DMS 273 (cell line): ENCODE results near the gene SPDYA.
"Not testable (repeated sequence)": the region's sequence is repeated elsewhere in the genome, so short reads cannot be mapped to it uniquely, and the experiment has no call there.

ENCODE experiments used
- DNase-seq: peaks from one replicate; lab custom pipeline; 2025; ENCODE audit not compliant: unreplicated experiment; lab: John Stamatoyannopoulos, UW

Gene SPDYA

GRCh38 chr2:28810384-28811285 lies at the start of gene SPDYA:
Gene SPDYA (plus strand): TSS chr2:28810834. CDS start chr2:28816015, 5,181 bp downstream.
- peak; percentile 93 for DNase-seq

GRCh38 chr2:28761420-28761819 lies 49.2 kb upstream of the SPDYA start:
- no peak for DNase-seq

DNA sequence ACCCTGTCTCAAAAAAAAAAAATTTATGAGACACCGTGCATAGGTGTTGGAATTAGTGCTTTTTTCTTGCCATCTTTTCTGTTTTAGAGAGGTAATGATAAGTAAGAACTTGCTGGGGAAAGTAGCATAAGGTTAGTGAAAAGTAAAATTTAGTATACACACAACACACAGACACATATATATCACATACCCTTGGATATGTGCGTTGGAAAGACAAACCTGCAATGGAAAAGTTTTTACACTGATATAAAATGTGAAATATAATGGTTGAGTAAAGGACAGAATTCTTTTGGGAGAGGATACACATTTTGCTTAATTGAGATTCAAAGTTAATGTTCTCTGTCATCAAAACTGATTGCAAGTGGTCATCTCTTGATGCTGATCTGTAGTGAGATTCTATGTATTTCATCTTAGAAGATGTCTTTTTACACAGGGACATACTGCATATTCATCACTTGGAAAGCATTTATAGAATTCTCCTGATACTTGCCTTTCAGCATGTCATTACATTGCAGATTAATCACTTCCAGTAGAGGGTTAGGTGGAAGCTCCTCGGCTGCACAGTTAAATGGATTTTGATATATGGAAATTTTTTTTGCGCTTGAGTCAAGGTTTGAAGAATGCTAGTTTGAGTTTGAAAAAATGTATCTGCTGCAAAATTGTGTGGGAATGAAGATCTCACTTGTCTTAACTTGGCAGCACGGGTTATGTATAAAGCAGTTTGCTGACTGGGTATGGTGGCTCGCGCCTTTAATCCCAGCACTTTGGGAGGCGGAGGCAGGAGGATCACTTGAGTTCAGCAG lies 45.5 kb upstream of the SPDYA start:
- no peak for DNase-seq

DNA sequence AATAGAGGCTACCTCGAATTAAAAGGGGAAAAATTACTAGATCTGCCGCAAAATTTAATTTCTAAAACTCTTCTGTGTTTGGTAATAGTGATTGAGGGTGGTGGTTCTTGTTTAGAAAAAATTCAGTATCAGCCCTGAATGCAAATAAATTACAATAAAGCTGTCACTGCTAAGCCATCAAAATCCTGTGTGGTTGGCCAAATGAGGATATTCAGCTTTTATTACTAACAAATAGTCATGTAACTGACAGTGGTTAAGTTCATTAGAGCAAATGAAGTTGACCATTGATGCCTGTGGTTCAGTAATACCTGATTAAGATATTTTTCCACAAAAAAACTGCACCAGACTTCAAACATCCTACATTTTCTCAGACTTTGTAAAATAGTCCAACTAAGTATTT lies 44.6 kb upstream of the SPDYA start:
- no peak for DNase-seq

DNA sequence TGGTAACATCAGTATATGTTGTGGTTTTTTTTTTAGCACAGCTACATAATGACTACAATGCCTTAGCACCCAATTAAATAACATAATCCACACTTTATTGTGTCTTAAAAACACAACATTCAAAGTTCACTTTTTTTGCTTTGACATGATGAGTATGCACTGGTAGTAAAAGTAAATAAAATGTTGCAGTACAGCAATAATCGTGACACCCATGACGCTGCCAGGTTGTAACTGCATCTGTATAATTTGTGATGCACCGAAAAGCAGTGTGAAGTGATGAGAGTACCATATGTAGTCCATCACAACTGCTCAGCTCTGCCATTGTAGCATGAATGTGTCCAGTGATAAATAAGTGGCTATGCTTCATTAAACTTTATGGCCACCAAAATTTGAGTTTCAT lies 43.3 kb upstream of the SPDYA start:
- DNase-seq = no peak

- DNase-seq = no peak
Observed at GRCh38 chr2:28768422-28768821, 42.2 kb upstream of the SPDYA start.

DNA sequence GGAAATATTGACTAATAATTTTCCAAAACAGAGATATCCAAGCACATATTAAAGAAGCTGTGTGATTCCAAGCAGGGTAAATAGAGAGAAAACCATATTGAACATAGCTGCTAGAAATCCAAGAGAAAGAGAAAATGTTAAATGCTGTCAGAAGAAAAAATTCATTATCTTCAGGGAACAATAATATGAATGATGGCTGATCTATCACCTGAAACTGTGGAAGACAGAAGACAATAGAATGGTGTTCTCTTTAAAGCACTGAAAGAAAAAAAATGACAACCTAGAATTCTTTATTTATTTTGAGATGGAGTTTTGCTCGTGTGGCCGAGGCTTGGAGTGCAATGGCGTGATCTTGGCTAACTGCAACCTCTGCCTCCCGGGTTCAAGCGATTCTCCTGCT lies 41.7 kb upstream of the SPDYA start:
- no peak for DNase-seq

GRCh38 chr2:28772351-28772750 lies 38.3 kb upstream of the SPDYA start:
- no peak for DNase-seq

DNA sequence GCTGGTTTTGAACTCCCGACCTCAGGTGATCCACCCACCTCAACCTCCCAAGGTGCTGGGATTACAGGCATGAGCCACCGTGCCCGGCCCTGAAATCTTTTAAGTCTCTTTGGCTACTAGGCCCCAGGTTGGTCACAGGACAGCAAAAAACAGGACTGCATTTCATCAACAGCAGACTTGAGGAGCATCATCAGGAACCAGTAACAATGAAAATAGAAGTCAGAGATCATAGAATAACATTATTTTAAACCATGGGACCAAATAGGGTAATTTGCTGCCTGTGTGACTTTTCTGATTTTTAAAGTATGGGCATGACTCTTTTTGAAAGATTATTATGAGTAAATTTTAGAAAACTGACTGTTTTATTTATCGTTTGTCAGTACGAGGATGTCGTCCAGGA lies 34.2 kb upstream of the SPDYA start:
- no peak for DNase-seq

DNA sequence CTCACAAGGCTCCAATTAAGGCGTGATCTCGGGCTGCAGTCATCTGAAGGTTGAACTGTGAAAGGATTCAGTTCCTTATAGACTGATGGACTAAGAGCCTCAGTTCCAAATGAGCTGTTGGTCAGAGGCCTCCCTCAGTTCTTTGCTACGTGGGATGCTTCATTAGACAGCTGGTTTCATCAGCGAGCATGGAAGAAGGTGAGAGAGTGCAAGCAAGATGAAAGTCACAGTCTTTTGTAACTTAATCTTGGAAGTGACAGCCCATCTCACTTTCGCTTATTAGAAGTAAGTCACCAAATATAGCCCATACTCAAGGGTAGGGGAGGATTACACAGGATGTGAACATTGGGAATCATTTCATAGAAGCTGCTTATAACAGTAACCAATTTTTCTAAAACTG lies 32.2 kb upstream of the SPDYA start:
- no peak for DNase-seq

DNA sequence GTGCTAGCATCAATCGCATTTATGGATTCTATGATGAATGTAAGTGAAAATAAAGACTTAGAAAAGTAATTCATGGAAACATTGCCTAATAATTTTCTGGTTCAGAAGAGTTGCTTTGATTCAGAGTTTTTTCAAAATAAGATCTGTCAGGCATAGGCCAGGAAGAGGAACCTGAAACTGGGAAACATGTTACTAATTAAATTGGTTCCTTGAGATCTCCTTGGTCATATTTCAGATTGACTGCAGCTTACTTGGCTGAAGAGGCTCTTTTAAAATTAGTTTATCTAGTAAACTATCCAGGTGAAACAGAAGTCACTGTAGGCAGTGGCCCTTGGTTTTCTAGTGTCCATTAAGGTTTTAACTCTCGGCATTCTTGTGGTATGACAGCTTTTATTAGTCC lies 31.6 kb upstream of the SPDYA start:
- DNase-seq = no peak

DNA sequence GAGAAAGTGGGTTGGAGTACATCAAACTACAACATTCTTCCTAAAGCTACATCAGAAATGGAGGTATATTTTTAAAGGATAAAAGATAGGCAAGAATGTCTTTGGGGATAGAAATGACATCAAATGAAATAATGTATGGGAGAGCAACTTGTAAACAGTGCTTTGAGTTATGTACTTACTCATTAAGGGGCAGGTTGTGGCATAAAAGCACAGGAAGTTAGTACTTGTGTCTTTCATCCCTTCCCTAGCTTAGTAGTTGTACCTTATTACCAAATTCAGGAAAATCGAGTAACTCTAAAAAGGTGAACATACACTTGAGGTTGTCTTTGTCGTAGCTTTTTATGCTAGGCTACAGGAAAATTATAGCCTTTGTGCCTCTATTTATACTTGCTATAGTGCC lies 30.1 kb upstream of the SPDYA start:
- no peak for DNase-seq

DNA sequence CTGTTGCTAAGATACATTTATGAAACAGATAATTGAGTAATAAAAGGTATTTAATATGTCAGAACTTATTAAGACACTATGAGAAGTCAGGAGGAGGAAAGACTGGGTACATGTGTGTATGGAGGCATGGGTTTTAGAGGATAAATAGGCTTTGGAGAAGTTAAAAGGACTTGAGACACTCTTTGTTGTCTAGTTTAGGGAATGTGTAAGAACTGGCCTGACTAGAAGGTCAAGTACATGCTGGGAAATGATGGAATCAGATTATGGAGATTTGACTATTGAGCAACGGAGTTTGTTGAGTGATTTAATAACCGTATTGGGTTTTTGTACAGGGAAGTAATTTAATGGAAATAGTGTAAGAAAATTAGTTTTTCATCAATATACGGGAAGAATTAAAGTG lies 28.2 kb upstream of the SPDYA start:
- DNase-seq = no peak

DNA sequence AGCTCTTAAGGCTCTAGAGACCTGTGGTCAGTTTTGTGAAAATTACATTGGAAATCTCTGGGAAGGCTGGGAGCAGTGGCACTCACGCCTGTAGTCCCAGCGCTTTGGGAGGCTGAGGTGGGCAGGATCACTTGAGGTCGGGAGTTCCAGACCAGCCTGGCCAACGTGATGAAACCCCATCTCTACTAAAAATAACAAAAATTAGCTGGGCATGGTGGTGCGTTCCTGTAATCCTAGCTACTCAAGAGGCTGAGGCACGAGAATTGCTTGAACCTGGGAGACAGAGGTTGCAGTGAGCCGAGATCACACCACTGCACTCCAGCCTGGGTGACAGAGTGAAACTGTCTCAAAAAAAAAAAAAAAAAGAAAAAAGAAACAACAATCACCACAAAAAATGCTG lies 26.1 kb upstream of the SPDYA start:
- DNase-seq = not testable (repeated sequence)

- no peak for DNase-seq
Observed at GRCh38 chr2:28796620-28797019, 14.0 kb upstream of the SPDYA start.

DNA sequence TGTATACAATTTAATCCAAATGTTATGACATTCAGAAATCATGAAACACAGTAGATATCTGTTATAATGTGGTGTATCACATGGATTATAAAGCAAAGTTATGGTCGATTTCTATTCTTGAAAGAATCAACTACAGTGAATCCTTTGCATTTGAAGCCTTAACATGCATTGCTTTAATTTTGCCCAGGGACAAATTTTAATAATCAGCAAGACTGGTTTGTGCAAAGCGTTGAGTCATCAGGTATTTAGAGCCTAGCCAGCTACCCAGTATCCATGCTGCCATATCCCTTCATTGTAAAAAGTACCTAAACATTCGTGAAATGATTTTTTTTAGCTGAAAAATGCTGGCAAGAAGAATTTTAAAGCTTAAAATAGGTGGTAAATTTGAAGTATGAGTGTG lies 8.9 kb upstream of the SPDYA start:
- DNase-seq = no peak

DNA sequence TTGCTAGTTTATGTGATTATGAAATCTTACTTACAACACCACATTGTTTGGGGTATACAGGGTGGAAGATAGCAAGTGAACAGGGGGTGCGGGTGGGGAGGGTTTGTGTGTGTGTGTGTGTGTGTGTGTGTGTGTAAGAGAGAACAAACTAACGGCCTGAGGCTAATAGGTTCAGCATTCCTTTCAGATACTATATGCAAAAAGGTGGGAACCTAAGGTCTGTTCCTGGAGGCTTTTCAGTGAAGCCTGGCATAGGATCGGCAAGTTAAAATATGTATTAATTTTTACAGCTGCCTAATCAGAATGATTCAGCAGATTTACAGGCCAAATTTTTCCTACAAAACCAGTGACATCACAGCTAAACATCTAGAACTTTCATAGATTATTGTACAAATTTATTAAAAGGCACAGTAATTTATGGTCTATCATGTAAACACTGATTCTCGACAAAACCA lies 7.6 kb upstream of the SPDYA start:
- DNase-seq = no peak

- DNase-seq = no peak
Observed at GRCh38 chr2:28809927-28810326, 707 bp upstream of the SPDYA start.

DNA sequence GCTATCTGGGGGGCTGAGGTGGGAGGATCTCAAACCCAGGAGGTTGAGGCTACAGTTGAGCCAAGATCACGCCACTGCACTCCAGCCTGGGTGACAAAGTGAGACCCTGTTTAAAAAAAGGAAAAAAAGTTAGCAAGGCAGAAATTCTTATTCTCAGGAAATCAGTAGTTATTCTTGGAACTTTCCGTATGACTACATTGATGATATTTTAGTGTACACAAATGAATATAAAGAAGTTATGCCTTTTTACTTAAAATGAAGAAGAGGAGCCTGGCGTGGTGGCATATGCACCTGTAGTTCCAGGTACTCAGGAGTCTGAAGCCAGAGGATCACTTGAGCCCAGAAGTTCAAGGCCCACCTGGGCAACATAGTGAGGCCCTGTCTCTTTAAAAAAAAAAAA lies 7.4 kb downstream of the SPDYA start:
- DNase-seq = no peak

GRCh38 chr2:28821295-28821958 lies 10.8 kb downstream of the SPDYA start:
- peak; percentile 79 for DNase-seq

GRCh38 chr2:28822036-28822435 lies 11.4 kb downstream of the SPDYA start:
- no peak for DNase-seq

DNA sequence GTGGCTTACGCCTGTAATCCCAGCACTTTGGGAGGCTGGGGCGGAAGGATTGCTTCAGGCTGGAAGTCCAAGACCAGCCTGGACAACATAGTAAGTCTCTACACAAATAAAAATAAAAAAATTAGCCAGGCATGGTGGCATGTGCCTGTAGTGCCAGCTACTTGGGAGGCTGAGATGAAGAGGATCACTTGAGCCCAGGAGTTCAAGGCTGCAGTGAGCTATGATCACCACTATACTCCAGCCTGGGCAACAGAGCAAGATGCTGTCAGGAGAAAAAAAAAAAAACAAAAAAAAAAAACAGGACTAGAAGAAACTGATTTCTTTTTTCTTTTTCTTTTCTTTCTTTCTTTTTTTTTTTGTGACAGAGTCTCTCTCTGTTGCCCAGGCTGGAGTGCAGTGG lies 13.6 kb downstream of the SPDYA start:
- DNase-seq = no peak
